Bronchial epithelial cell (primary cell): ENCODE measurements around the gene AGAP2. TPM values are rescaled to one million over a fixed set of nuclear protein-coding genes. Genes with fewer than 3 reads are reported as not detected.

Source experiments
- DNase-seq: peaks from one replicate; pipeline ENCODE4 v3.0.0-alpha.2; 2010; ENCODE audit warnings: low read depth
- FAIRE-seq: peaks from 2 replicates; lab custom pipeline; 2011; peaks lifted over from hg19 to GRCh38; lab: Jason Lieb, UNC
- H3K27me3 ChIP-seq: 2 replicates; pipeline ENCODE4 v1.5.1; 2011; ENCODE audit warnings: low read length; ENCODE audit not compliant: control insufficient read depth, insufficient read depth
- H3K36me3 ChIP-seq: 2 replicates; pipeline ENCODE4 v1.5.1; 2011; ENCODE audit warnings: low read length; ENCODE audit not compliant: control insufficient read depth, insufficient read depth
- H3K4me3 ChIP-seq: 2 replicates; pipeline ENCODE4 v1.5.1; 2011; ENCODE audit warnings: mild to moderate bottlenecking, low read depth, low read length, control low read depth
- total RNA-seq: library from RNA; depleted of rRNA; stranded (reverse); fragments of >200 nt; gene quantifications from 2 replicates; pipeline ENCODE4 v1.2.1, GENCODE V29; 2014
- TF ChIP-seq, protein P1 (sequence below): IDR thresholded peaks from 2 replicates; pipeline ENCODE4 v1.5.1; 2011; ENCODE audit warnings: mild to moderate bottlenecking, moderate library complexity, low read length, control low read depth, inconsistent platforms; ENCODE audit not compliant: insufficient read depth, severe bottlenecking

Gene AGAP2
- total RNA-seq, 1 donor from 2014 or later = under 0.01 TPM

GRCh38 chr12:57762463-57762862 is 23.9 kb upstream of the AGAP2 start:
- no peak for FAIRE-seq
- Histone ChIP-seq H3K27me3 (no peaks in the 10 kb centered on the region), H3K4me3 (no peak overlapping the region), H3K36me3 (peaks cover 2% of the 10 kb centered on the region)
- no peak for DNase-seq
- TF ChIP-seq, protein P1, sequence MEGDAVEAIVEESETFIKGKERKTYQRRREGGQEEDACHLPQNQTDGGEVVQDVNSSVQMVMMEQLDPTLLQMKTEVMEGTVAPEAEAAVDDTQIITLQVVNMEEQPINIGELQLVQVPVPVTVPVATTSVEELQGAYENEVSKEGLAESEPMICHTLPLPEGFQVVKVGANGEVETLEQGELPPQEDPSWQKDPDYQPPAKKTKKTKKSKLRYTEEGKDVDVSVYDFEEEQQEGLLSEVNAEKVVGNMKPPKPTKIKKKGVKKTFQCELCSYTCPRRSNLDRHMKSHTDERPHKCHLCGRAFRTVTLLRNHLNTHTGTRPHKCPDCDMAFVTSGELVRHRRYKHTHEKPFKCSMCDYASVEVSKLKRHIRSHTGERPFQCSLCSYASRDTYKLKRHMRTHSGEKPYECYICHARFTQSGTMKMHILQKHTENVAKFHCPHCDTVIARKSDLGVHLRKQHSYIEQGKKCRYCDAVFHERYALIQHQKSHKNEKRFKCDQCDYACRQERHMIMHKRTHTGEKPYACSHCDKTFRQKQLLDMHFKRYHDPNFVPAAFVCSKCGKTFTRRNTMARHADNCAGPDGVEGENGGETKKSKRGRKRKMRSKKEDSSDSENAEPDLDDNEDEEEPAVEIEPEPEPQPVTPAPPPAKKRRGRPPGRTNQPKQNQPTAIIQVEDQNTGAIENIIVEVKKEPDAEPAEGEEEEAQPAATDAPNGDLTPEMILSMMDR = no peak

- Histone ChIP-seq H3K27me3 (no peaks in the 10 kb centered on the region), H3K36me3 (peaks cover 2% of the 10 kb centered on the region), H3K4me3 (no peak overlapping the region)
- TF ChIP-seq, protein P1 = no peak
- DNase-seq = no peak
- peak; percentile 50 for FAIRE-seq
These were observed 23.0 kb upstream of the AGAP2 start for GRCh38 chr12:57761391-57761998.

GRCh38 chr12:57760347-57760982 is 21.9 kb upstream of the AGAP2 start:
- DNase-seq (no peak), FAIRE-seq (no peak)
- peaks cover 2% of the 10 kb centered on the region for H3K36me3 ChIP-seq

GRCh38 chr12:57759360-57759980 is 20.9 kb upstream of the AGAP2 start:
- Histone ChIP-seq H3K27me3 (no peaks in the 10 kb centered on the region), H3K4me3 (no peak overlapping the region), H3K36me3 (peaks cover 2% of the 10 kb centered on the region)
- FAIRE-seq = no peak
- DNase-seq = peak; percentile 59
- TF ChIP-seq, protein P1 = peak; percentile 67

More at GRCh38 chr12:57760347-57760982, 21.9 kb upstream of the AGAP2 start:
- H3K4me3 ChIP-seq = no peak overlapping the region
- no peaks in the 10 kb centered on the region for H3K27me3 ChIP-seq
- TF ChIP-seq, protein P1 = no peak

DNA sequence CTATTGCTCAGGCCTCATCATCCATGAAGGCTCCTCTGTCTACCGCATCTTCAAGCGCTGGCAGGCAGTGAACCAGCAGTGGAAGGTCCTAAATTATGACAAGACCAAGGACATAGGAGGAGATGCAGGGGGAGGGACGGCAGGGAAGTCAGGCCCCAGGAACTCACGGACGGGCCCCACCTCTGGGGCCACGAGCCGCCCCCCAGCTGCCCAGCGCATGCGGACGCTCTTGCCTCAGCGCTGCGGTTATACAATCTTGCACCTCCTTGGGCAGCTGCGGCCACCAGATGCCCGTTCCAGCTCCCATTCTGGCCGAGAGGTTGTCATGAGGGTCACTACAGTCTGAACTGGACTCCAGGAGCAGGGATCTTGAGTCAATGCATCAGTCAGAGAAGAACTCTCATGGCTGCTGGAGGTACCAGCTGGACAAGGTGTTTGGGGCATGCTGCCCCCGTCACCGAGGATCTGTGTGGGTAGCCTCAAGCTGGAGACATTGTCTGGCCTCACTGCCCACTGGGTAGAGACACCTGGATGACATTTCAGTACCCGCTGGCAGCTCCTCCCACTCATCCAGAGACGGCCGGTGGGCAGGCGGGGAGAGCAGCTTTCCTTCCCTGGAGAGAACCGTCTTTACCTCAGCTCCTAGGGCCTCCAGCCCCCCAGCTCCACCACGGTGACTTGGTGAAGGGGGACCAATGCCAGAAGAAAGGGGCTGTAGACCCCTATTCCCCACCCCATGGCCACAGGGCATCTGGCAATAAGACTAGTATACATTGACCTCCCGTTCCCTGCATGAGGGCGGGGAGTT is 20.2 kb upstream of the AGAP2 start:
- FAIRE-seq = no peak
- peaks cover 2% of the 10 kb centered on the region for H3K36me3 ChIP-seq
- H3K4me3 ChIP-seq = no peak overlapping the region
- no peaks in the 10 kb centered on the region for H3K27me3 ChIP-seq
- TF ChIP-seq, protein P1 = no peak
- DNase-seq = no peak
